ENCODE results near the gene RBM19. TPM values are rescaled to one million over a fixed set of nuclear protein-coding genes. Genes with fewer than 3 reads are reported as not detected.
A peak's percentile ranks its signal among the peaks of the same experiment; 100 is the strongest.
"Not testable (repeated sequence)": the region's sequence is repeated elsewhere in the genome, so short reads cannot be mapped to it uniquely, and the experiment has no call there.

The RBM19 gene
- 18.4 TPM for total RNA-seq

- peak; percentile 95 for DNase-seq
Measured at GRCh38 chr12:113965951-113966797, at the start of gene RBM19. Gene RBM19 (minus strand): TSS chr12:113966325. CDS start chr12:113966227, 98 bp downstream.

GRCh38 chr12:114015851-114016250, 49.7 kb upstream of the RBM19 start:
- no peak for DNase-seq

GRCh38 chr12:114013575-114014345, 47.6 kb upstream of the RBM19 start:
- DNase-seq: no peak

GRCh38 chr12:114012744-114013431, 46.8 kb upstream of the RBM19 start:
- DNase-seq: no peak

GRCh38 chr12:114011711-114012110, 45.6 kb upstream of the RBM19 start:
- DNase-seq: no peak

GRCh38 chr12:114006482-114007425, 40.6 kb upstream of the RBM19 start:
- no peak for DNase-seq

GRCh38 chr12:114004402-114004801, 38.3 kb upstream of the RBM19 start:
- no peak for DNase-seq

- DNase-seq: no peak
Measured at GRCh38 chr12:114003286-114003685, 37.2 kb upstream of the RBM19 start.

- DNase-seq: no peak
Measured at GRCh38 chr12:114001511-114002340, 35.6 kb upstream of the RBM19 start.

- no peak for DNase-seq
Measured at GRCh38 chr12:114000861-114001260, 34.7 kb upstream of the RBM19 start.

GRCh38 chr12:114000261-114000660, 34.1 kb upstream of the RBM19 start:
- DNase-seq: not testable (repeated sequence)

GRCh38 chr12:113997365-113997764, 31.2 kb upstream of the RBM19 start:
- no peak for DNase-seq

- DNase-seq: no peak
Measured at GRCh38 chr12:113996026-113996425, 29.9 kb upstream of the RBM19 start.

- DNase-seq: no peak
Measured at GRCh38 chr12:113994051-113994450, 27.9 kb upstream of the RBM19 start.

GRCh38 chr12:113992751-113993150, 26.6 kb upstream of the RBM19 start:
- not testable (repeated sequence) for DNase-seq

- no peak for DNase-seq
Measured at GRCh38 chr12:113991224-113992044, 25.3 kb upstream of the RBM19 start.

GRCh38 chr12:113990250-113991223, 24.4 kb upstream of the RBM19 start:
- no peak for DNase-seq

GRCh38 chr12:113988976-113989375, 22.9 kb upstream of the RBM19 start:
- no peak for DNase-seq

- DNase-seq: no peak
Measured at GRCh38 chr12:113988064-113988451, 21.9 kb upstream of the RBM19 start.

All from occipital lobe (tissue), 2 donors.